Measurements from ENCODE around the gene TOPBP1.
A peak's percentile ranks its signal among the peaks of the same experiment; 100 is the strongest.

TOPBP1 gene

DNA sequence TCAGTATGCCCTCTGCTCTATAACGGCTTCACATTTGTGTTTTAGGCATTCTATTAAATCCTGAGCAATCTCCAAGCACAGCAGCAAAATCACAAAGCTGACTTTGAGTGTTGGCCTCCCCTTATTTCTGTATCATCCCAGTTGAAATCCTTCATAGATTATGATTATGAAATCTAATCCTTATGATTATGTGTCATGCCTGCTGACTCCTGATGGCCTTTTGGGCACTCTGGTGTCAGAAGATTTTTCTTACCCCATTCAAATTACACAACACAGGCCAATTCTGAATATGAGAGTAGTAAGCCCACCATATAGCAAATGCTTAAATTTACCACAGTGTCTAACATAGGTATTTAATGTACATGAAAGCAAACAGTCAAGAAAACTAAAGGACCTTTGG is 53.9 kb downstream of the TOPBP1 start:
- peaks cover 37 to 55% of the 10 kb centered on the region in 2 donors for H3K36me3 Mint-ChIP-seq
- no peaks in the 10 kb centered on the region for H3K9me3 Mint-ChIP-seq
- ATAC-seq (replicated peaks): no peak
- no peaks in the 10 kb centered on the region for H3K27me3 Mint-ChIP-seq
- no peak overlapping the region for H3K4me3 Mint-ChIP-seq
- H3K27ac Mint-ChIP-seq: no peak overlapping the region
- no peaks in the 10 kb centered on the region for H3K4me1 Mint-ChIP-seq
- DNase-seq: no peak

DNA sequence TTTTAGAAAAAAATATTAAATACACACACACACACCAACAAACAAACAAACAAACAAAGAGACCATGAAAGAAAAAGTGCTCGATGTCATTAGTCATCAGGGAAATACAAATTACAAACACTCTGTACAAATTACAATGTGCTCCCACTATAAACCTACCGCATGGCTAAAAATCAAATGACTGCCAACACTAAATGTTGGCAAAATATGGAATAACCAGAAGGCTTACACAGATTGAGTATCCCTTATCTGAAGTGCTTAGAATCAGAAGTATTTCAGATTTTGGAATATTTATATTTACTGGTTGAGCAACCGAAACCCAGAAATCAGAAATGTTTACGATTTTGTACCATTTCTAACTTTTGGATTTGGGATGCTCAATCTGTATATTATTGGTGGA is 54.8 kb downstream of the TOPBP1 start:
- Mint-ChIP-seq H3K4me3 (no peak overlapping the region), H3K36me3 (peaks cover 36 to 53% of the 10 kb centered on the region in 2 donors), H3K4me1 (no peaks in the 10 kb centered on the region), H3K27ac (no peak overlapping the region), H3K27me3 (no peaks in the 10 kb centered on the region), H3K9me3 (no peaks in the 10 kb centered on the region)
- ATAC-seq (replicated peaks) (no peak), DNase-seq (no peak)

DNA sequence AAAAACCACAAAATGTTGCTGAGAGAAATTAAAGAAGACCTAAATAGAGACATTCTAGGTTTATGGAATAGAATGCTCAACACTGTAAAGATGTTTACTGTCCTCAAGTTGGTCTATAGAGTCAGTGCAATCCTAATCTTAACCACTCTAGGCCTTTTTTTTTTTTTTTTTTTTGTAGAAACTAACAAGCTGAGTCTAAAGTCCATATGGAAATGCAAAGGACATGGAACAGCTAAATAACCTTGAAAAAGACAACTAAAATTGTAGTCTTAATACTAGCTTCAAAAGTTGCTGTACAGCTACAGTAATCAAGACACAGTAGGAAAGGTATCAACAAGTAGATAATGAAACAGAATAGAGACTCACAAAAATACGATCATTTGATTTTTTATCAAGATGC is 55.4 kb downstream of the TOPBP1 start:
- DNase-seq: no peak
- Mint-ChIP-seq H3K27ac (no peak overlapping the region), H3K36me3 (peaks cover 36 to 55% of the 10 kb centered on the region in 2 donors), H3K4me1 (no peaks in the 10 kb centered on the region), H3K27me3 (no peaks in the 10 kb centered on the region), H3K9me3 (no peaks in the 10 kb centered on the region), H3K4me3 (no peak overlapping the region)
- no peak for ATAC-seq (replicated peaks)

DNA sequence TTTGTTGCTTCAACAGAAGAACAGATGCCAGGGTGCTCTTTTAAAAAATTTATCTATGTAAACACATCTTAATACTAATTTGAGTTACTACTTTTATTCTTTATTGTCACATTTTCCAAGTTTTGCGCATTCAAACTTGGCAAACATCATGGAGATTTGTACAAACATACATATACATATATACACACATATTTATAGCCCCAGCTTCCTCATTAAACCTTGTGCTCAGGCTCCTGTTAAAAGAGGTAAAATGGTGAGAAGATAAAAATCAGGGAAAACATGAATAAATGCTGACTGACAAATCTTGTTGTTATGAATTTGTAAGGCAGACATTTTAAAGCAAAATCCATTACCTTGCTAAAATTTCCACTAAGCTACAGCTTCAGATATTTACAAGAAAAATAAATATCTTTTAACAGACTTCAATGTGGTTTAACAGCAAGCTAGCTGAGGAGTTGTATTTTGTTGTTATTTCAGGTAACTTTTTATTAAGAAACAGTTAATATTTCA is 61.1 kb downstream of the TOPBP1 start:
- no peak overlapping the region for H3K4me3 Mint-ChIP-seq
- H3K9me3 Mint-ChIP-seq: no peaks in the 10 kb centered on the region
- H3K4me1 Mint-ChIP-seq: peaks cover 0 to 8% of the 10 kb centered on the region in 2 donors
- H3K36me3 Mint-ChIP-seq: peaks cover 21 to 41% of the 10 kb centered on the region in 2 donors
- DNase-seq: no peak
- no peak for ATAC-seq (replicated peaks)
- H3K27ac Mint-ChIP-seq: no peak overlapping the region
- no peaks in the 10 kb centered on the region for H3K27me3 Mint-ChIP-seq

DNA sequence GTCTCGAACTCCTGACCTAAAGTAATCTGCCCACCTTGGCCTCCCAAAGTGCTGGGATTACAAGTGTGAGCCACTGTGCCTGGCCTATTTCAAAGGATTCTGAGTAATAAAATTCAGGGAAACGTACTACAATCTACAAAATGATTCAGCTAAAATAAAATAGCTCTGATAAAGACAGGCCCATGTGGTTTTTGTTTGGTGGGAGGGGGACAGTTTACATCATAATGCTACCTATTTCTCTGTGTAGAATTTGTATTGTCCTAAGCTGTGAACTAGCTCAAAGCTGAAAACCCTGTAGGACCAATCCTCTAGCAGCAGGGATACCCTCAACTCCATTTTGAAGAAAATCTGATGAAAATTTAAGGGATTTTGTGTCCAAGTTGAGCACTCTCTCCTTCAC is 62.5 kb downstream of the TOPBP1 start:
- Mint-ChIP-seq H3K27me3 (no peaks in the 10 kb centered on the region), H3K4me1 (peaks cover 6 to 16% of the 10 kb centered on the region in 2 donors), H3K4me3 (no peak overlapping the region), H3K36me3 (peaks cover 18 to 34% of the 10 kb centered on the region in 2 donors), H3K27ac (no peak overlapping the region), H3K9me3 (no peaks in the 10 kb centered on the region)
- no peak for DNase-seq
- ATAC-seq (replicated peaks): no peak

DNA sequence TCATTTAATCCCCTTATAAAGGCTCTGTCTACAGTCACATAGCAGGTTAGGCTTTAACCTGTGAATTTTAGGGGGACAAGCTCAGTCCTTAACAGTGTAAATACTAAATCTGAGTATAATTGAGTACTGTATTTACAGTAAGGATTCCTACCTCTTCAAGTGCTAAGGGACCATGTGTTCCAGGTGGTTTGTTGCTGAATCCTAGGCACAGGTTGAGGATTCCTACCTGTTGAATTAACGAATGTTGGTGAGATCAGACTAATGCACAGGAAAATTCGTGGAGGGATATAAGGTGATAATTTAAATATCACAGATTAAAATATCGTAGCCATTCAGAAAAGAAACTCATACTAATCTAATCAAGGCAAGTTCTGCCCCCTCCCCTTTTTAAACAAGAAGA is 63.3 kb downstream of the TOPBP1 start:
- Mint-ChIP-seq H3K9me3 (no peaks in the 10 kb centered on the region), H3K4me3 (no peak overlapping the region), H3K36me3 (peaks cover 17 to 31% of the 10 kb centered on the region in 2 donors), H3K27me3 (no peaks in the 10 kb centered on the region), H3K27ac (no peak overlapping the region), H3K4me1 (peaks cover 6 to 16% of the 10 kb centered on the region in 2 donors)
- DNase-seq: no peak
- no peak for ATAC-seq (replicated peaks)

DNA sequence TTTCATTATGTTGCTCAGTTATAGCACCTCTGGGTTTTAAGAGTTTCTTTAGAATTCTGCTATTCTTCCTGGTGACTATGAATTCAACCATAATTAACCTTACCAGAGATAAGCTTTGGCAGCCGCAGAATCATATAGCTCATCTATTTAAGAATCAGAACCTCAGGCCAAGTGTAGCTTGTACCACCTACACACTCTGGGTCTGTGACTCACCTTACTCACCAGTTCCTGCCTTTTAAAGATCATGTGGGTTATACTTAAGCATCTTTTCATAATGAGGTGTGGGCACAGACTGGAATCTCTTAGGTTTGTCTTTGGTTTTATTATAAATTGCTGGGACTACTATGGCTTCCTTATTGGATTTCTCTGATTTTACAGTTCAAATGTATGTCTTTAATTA is 66.4 kb downstream of the TOPBP1 start:
- Mint-ChIP-seq H3K27me3 (no peaks in the 10 kb centered on the region), H3K4me3 (no peak overlapping the region), H3K36me3 (peaks cover 10 to 32% of the 10 kb centered on the region in 2 donors)

DNA sequence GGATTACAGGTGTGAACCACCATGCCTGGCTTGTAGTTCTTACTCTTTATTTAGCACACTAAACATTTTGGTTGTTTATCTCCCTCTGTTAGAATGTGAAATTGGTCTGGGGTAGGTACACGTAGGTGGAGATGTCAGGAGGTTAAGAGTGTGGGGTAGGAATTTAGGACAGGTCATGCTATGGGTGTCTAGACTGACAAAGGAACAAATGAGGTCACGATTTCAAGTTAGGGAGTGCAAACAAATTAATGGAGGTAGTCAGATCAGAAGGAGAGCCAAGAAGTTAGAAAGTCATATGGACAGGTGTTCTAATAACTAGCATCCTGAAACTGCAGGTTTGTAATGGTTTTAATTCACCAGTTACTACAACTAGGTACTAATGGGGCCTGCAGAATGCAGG is 68.5 kb downstream of the TOPBP1 start:
- ATAC-seq (replicated peaks) (no peak), DNase-seq (no peak)
- Mint-ChIP-seq H3K27me3 (no peaks in the 10 kb centered on the region), H3K4me3 (no peak overlapping the region), H3K9me3 (no peaks in the 10 kb centered on the region), H3K4me1 (peaks cover 12 to 26% of the 10 kb centered on the region in 2 donors), H3K36me3 (peaks cover 24 to 45% of the 10 kb centered on the region in 2 donors), H3K27ac (no peak overlapping the region)

More for the DNA sequence above, 66.4 kb downstream of the TOPBP1 start:
- DNase-seq (no peak), ATAC-seq (replicated peaks) (peak; percentile 87 to 89)
- Mint-ChIP-seq H3K4me1 (peaks cover 10 to 18% of the 10 kb centered on the region in 2 donors), H3K9me3 (no peaks in the 10 kb centered on the region), H3K27ac (no peak overlapping the region)

DNA sequence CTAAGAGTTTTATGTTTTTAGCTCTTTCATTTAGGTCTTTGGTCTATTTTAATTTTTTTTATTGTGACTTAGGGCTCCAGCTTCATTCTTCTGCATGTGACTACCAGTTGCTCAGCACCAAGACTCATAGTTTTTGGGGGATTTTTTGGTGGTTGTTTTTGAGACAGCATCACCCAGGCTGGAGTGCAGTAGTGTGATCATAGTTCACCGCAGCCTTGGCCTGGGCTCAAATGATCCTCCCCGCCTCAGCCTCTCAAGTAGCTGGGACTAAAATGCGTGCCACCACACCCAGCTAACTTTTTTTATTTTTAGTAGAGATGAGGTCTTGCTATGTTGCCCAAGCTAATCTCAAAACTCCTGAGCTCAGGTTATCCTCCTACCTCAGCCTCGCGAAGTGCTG is 68.9 kb downstream of the TOPBP1 start:
- Mint-ChIP-seq H3K4me1 (peaks cover 15 to 26% of the 10 kb centered on the region in 2 donors), H3K9me3 (no peaks in the 10 kb centered on the region), H3K4me3 (no peak overlapping the region), H3K27me3 (no peaks in the 10 kb centered on the region), H3K27ac (no peak overlapping the region), H3K36me3 (peaks cover 26 to 45% of the 10 kb centered on the region in 2 donors)
- DNase-seq (no peak), ATAC-seq (replicated peaks) (peak in 1 of 2 donors; percentile 32)

DNA sequence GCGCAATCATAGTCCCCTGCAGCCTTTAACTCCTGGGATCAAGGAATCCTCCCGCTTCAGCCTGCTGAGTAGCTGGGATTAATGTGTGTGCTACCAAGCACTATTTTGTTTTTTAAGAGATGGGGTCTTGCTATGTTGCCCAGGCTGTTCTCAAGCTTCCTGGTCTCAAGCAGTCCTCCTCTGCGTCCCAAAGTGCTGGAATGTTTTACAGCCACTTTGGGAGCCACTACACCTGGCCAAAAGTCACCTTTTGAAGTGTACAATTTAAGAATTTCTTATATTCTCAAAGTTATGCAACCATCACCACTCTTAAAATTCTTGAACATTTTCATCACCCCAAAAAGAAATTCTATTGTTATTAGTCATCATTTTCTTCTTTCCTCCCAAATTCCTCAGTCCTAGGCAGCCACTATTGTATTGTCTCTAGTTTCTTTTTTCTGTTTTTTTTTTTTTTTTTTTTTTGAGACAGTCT is 70.4 kb downstream of the TOPBP1 start:
- H3K27me3 Mint-ChIP-seq: no peaks in the 10 kb centered on the region
- no peak overlapping the region for H3K4me3 Mint-ChIP-seq
- ATAC-seq (replicated peaks) (no peak), DNase-seq (no peak)
- peaks cover 17 to 23% of the 10 kb centered on the region in 2 donors for H3K4me1 Mint-ChIP-seq
- H3K9me3 Mint-ChIP-seq: no peaks in the 10 kb centered on the region
- H3K36me3 Mint-ChIP-seq: peaks cover 26 to 44% of the 10 kb centered on the region in 2 donors
- H3K27ac Mint-ChIP-seq: no peak overlapping the region

DNA sequence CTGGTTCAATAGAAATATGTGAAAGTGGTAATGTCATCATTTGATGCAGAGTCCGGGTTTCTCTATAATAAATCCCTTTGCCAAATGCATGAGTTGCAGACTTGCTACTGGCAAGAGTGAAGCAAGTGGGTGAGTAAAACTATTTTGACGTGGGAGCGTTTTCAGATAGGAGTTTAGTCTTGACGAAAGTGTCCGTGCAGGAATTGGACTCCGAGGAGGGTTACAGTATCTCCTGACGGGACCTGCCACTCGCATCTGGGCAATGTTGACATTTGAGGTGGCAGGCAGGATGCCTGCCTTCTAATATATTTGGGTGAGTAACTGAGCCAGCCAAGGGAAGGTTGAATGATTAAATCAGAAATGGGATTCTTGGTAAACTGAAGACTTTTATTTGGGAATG is 72.2 kb downstream of the TOPBP1 start:
- H3K36me3 Mint-ChIP-seq: peaks cover 26 to 43% of the 10 kb centered on the region in 2 donors
- no peak for ATAC-seq (replicated peaks)
- no peak overlapping the region for H3K4me3 Mint-ChIP-seq
- H3K9me3 Mint-ChIP-seq: no peaks in the 10 kb centered on the region
- peak overlapping the region; percentile 68 for H3K27ac Mint-ChIP-seq
- no peak for DNase-seq
- no peaks in the 10 kb centered on the region for H3K27me3 Mint-ChIP-seq
- peaks cover 10 to 11% of the 10 kb centered on the region in 2 donors for H3K4me1 Mint-ChIP-seq

DNA sequence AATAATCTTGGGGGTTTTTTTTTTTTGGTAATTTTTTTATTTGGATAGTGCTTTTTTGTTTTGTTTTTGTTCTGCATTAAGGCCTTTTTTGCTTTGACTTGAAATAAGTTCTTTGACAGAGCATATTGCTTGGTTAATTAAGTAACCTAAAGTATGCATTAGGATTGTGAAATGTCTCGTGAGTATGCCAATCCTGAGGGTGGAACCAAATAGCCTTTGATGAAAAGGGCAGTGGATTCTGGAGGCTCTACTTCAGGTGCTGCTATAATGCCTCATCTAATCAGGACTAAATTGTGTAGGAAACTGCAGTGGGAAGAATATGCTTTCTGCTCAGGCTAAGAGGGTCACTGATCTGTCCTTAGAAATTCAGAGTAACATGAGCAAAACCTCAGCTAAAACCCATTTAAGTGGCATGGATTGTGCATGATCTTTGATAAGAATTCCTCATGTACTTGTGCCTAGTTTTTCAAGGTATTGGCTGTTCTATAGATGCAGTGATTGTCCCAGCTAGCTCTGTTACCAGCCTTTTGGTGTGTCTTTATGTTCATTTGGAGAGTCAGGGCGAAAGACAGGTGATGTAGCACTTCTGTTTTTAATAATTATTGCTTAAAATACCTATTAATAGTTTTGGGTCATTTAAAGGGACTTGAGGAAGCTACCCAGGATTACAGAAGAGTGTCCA is 72.8 kb downstream of the TOPBP1 start:
- Mint-ChIP-seq H3K9me3 (no peaks in the 10 kb centered on the region), H3K4me3 (no peak overlapping the region), H3K4me1 (peaks cover 10 to 11% of the 10 kb centered on the region in 2 donors), H3K36me3 (peaks cover 26 to 43% of the 10 kb centered on the region in 2 donors), H3K27ac (peak overlapping the region; percentile 68), H3K27me3 (no peaks in the 10 kb centered on the region)
- ATAC-seq (replicated peaks): no peak
- DNase-seq: no peak

DNA sequence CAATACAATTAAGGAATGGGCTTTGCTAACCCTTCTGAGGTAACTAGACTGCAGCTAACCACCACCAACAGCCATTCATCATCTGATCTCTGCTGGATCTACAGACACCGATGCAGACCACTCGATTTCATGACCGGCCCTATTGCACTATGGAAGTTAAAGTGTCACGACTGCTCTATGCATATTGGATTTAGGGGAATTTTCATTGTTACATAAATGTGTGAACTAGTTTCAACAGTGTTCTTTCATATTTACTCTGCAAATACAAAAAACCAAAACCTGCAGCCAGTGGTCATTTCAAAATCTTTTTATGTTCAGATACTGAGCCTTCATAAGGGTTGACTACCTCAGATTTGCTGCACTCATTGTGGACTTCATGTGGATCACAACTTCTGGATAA is 73.7 kb downstream of the TOPBP1 start:
- no peak for ATAC-seq (replicated peaks)
- H3K36me3 Mint-ChIP-seq: peaks cover 31 to 47% of the 10 kb centered on the region in 2 donors
- no peak for DNase-seq
- no peak overlapping the region for H3K4me3 Mint-ChIP-seq
- no peaks in the 10 kb centered on the region for H3K27me3 Mint-ChIP-seq
- no peaks in the 10 kb centered on the region for H3K9me3 Mint-ChIP-seq
- H3K4me1 Mint-ChIP-seq: peaks cover 9 to 16% of the 10 kb centered on the region in 2 donors
- no peak overlapping the region for H3K27ac Mint-ChIP-seq

DNA sequence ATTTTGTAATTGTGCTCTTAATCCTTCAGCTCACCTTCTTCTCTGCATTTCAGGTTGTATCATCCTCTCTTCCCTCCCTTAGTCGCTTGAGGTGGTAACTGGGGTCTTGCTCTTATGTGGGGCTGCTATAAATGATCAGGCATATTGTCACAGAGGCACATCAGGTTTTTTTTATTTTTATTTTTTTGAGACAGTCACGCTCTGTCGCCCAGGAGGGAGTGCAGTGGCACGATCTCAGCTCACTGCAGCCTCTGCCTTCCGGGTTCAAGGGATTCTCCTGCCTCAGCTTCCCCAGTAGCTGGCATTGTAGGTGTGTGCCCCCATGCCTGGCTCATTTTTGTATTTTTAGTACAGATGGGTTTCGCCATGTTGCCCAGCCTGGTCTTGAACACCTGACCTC is 78.3 kb downstream of the TOPBP1 start:
- Mint-ChIP-seq H3K4me1 (peaks cover 9 to 23% of the 10 kb centered on the region in 2 donors), H3K27ac (no peak overlapping the region), H3K4me3 (no peak overlapping the region), H3K36me3 (peaks cover 24 to 35% of the 10 kb centered on the region in 2 donors), H3K27me3 (no peaks in the 10 kb centered on the region), H3K9me3 (no peaks in the 10 kb centered on the region)
- ATAC-seq (replicated peaks) (no peak), DNase-seq (no peak)

DNA sequence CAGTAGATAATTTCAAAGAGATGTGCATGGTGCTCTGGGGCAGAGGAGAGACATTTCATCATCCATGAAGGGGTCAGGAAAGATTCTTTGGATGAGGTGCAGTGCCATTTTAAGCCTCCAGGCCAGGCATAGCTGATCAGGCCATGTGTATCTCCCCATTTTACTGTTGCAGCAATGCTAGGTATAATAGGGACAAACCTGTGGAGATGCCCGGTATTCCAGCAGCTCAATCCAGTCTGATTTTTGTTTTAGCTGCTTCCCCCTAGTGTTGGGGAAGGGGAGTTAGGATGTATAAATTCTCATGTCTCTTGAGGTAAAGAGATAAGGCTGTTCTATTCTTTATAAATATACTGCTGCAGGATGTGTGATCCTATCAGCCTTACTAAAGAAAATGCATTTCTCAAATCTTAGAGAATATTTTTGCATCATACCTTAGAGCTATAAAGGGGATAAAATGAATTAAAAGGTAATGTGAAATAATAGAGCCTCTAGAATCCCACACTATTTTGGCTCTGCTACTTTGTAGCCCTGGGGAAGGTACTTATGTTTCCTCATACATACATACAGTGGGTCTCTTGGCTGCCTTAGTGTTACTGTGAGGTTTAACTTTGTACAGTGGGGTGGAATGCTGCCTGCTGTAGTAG is 83.1 kb downstream of the TOPBP1 start:
- Mint-ChIP-seq H3K4me1 (peaks cover 21 to 53% of the 10 kb centered on the region in 2 donors), H3K4me3 (no peak overlapping the region), H3K27ac (no peak overlapping the region), H3K36me3 (peaks cover 33 to 56% of the 10 kb centered on the region in 2 donors), H3K27me3 (no peaks in the 10 kb centered on the region), H3K9me3 (no peaks in the 10 kb centered on the region)
- ATAC-seq (replicated peaks) (no peak), DNase-seq (no peak)
